ENCODE data around the gene SKI.

Gene SKI

DNA sequence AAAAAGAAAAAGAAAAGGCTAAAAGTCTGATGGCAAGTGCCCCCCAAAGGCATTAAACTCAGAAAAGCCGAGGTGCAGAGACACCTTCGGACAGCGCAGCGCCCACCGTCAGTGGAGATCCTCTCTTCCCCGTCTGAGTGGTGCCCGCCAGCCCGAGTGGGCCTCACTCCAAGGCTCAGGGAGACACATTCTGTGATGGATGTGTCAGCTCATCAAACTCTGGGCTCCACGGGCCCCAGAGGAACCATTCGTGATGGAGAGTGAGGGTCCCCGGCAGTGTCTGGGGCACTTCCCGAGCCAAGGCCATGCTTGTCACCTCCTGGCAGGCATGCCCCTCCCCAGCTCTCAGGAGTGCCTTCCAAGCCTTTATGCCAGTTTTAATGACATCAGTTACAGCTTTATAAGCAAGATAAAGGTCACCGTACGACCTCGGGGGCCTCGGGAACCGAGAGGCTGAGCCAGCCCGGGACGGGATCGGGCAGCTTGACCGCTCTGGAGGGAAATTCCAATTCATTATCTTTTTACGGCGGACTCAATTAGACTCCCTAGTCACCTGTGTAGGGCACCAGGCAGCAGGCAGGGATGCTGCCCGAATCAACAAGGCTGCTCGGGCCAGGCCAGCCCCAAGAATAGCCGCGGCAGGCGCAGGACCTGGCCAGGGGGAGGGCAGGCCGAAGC, 113.7 kb downstream of the SKI start:
- Histone ChIP-seq H3K27ac (replicated peaks; ENCODE audit: low read length) (no peak overlapping the region), H2BK120ac (ENCODE audit: low read depth, low read length) (peak overlapping the region; percentile 47), H3K9me3 (replicated peaks in 1 of 2; ENCODE audit: control insufficient read depth in 2 of 2, insufficient read depth in 1 of 2, low read depth in 1 of 2, low read length in 2 of 2) (no peaks in the 10 kb centered on the region), H3K4me1 (ENCODE audit: control insufficient read depth in 2 of 2, insufficient read depth in 1 of 2, low read depth in 1 of 2, low read length in 2 of 2) (peaks cover 1 to 2% of the 10 kb centered on the region in 2 donors), H3K27me3 (ENCODE audit: control insufficient read depth in 3 of 3, insufficient read depth in 3 of 3, low read depth in 1 of 3, low read length in 3 of 3) (no peaks in the 10 kb centered on the region), H2AK5ac (ENCODE audit: low read depth, low read length) (peak overlapping the region; percentile 24), H2BK15ac (ENCODE audit: low read length) (peak overlapping the region; percentile 91), H3K23ac (ENCODE audit: low read depth, low read length, poor library complexity) (no peak overlapping the region), H4K91ac (ENCODE audit: low read depth, low read length, poor library complexity) (no peak overlapping the region), H3K14ac (ENCODE audit: low read length) (no peak overlapping the region), H3K4me2 (ENCODE audit: insufficient read depth, low read length, poor library complexity, severe bottlenecking) (no peak overlapping the region), H3K4ac (ENCODE audit: low read length) (peak overlapping the region; percentile 66), H3K9ac (ENCODE audit: low read depth, low read length, poor library complexity) (no peak overlapping the region), H2AFZ (ENCODE audit: low read length) (no peak overlapping the region), H4K8ac (ENCODE audit: low read depth, low read length) (no peak overlapping the region), H2BK12ac (ENCODE audit: low read length) (peak overlapping the region; percentile 75), H3K18ac (ENCODE audit: low read length) (peak overlapping the region; percentile 71), H3K79me1 (ENCODE audit: low read depth, low read length) (no peaks in the 10 kb centered on the region), H3K4me3 (ENCODE audit: low read length in 2 of 2) (no peak overlapping the region), H3K36me3 (replicated peaks in 1 of 2; ENCODE audit: control insufficient read depth in 2 of 2, insufficient read depth in 2 of 2, low read length in 2 of 2) (no peaks in the 10 kb centered on the region), H2BK5ac (ENCODE audit: low read length) (no peak overlapping the region)
- no CpG with 5 or more reads among the region's 29 CpGs for WGBS, 2 donors (ENCODE audit: extremely low coverage in 2 of 2, insufficient read length in 2 of 2, insufficient replicate concordance in 1 of 2)
- DNase-seq (ENCODE audit: low spot score): no peak

DNA sequence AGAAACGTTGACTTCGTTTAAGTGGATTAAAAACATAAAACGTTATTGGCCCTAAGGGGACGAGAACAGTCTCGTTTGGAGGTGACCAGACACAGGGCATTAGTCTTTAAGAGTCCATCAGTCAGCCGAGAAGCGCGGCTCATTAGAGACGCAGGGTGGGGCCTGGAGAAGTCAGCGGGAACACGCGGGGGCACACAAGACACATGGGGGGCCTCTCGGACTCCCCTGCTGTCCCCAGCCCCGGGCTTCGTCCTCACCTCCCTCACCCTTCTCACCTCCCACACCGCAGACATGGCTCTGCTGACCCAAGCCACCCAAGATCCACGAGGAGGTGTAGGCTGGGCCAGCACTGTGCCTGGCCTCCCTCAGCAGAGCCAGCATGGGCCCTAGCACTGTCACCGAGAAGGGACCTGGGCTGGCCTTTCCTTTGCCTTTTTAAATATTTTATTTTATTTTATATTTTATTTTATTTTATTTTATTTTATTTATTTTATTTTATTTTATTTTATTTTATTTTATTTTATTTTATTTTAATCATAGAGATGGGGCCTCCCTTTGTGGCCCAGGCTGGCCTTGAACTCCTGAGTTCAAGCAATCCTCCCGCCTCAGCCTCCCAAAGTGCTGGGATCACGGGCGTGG, 114.4 kb downstream of the SKI start:
- Histone ChIP-seq H2BK5ac (ENCODE audit: low read length) (no peak overlapping the region), H2AK5ac (ENCODE audit: low read depth, low read length) (peak overlapping the region; percentile 76), H3K18ac (ENCODE audit: low read length) (peak overlapping the region; percentile 35), H3K4me3 (ENCODE audit: low read length in 2 of 2) (no peak overlapping the region), H4K91ac (ENCODE audit: low read depth, low read length, poor library complexity) (no peak overlapping the region), H3K36me3 (replicated peaks in 1 of 2; ENCODE audit: control insufficient read depth in 2 of 2, insufficient read depth in 2 of 2, low read length in 2 of 2) (no peaks in the 10 kb centered on the region), H3K4ac (ENCODE audit: low read length) (no peak overlapping the region), H3K79me1 (ENCODE audit: low read depth, low read length) (no peaks in the 10 kb centered on the region), H3K27ac (replicated peaks; ENCODE audit: low read length) (no peak overlapping the region), H3K27me3 (ENCODE audit: control insufficient read depth in 3 of 3, insufficient read depth in 3 of 3, low read depth in 1 of 3, low read length in 3 of 3) (no peaks in the 10 kb centered on the region), H3K9ac (ENCODE audit: low read depth, low read length, poor library complexity) (no peak overlapping the region), H3K14ac (ENCODE audit: low read length) (no peak overlapping the region), H3K4me1 (ENCODE audit: control insufficient read depth in 2 of 2, insufficient read depth in 1 of 2, low read depth in 1 of 2, low read length in 2 of 2) (peaks cover 1 to 2% of the 10 kb centered on the region in 2 donors), H3K23ac (ENCODE audit: low read depth, low read length, poor library complexity) (peak overlapping the region; percentile 43), H3K9me3 (replicated peaks in 1 of 2; ENCODE audit: control insufficient read depth in 2 of 2, insufficient read depth in 1 of 2, low read depth in 1 of 2, low read length in 2 of 2) (no peaks in the 10 kb centered on the region), H2BK120ac (ENCODE audit: low read depth, low read length) (no peak overlapping the region), H3K4me2 (ENCODE audit: insufficient read depth, low read length, poor library complexity, severe bottlenecking) (no peak overlapping the region), H4K8ac (ENCODE audit: low read depth, low read length) (no peak overlapping the region), H2BK12ac (ENCODE audit: low read length) (no peak overlapping the region), H2BK15ac (ENCODE audit: low read length) (peak overlapping the region; percentile 91), H2AFZ (ENCODE audit: low read length) (no peak overlapping the region)
- no CpG with 5 or more reads among the region's 21 CpGs for WGBS, 2 donors (ENCODE audit: extremely low coverage in 2 of 2, insufficient read length in 2 of 2, insufficient replicate concordance in 1 of 2)
- DNase-seq (ENCODE audit: low spot score): no peak

DNA sequence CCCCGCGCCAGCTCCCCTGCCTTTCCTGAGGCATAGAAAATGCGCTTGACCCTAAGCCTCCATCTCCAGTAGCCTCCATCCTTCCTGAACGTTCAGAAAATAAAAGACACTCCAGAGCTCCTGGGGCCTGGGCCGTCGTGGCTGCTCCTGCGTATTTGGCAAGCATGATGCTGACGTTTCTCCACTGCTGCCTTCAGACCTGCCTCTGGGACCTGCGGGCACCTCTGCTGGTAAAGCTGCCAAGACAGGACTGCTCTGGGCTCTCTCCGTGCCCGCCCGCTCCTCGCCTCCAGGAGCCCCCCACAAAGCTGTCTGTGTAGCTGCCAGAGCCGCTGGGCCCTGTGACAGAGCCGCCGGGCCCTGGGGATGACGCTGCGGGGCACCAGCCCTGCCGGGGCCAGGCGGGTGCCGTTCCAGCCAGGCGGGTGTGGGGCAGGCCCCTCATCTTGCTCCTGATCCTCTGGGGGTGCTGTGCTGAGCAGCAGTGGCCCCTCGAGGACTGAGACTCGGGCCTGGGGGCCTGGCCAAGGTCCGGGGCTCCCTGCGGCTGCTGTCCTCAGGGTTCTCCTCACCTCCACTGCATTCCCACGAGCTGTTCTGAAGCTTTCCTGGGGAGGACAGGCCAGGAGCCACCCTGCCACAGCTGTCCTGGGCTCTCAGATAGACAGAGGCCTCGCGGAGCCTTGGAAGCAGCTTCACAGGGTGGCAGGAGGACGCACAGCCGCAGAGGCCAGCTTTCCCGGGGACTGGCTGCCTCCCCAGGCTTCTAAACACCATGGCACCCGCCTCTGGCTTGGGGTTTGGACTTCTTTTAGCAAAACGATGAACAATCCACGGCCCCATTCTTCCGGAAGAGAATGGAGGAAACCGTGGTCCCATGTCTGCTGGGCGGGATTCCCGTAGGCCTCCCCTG, 115.2 kb downstream of the SKI start:
- Histone ChIP-seq H3K9me3 (replicated peaks in 1 of 2; ENCODE audit: control insufficient read depth in 2 of 2, insufficient read depth in 1 of 2, low read depth in 1 of 2, low read length in 2 of 2) (peaks cover 0 to 2% of the 10 kb centered on the region in 2 donors), H3K23ac (ENCODE audit: low read depth, low read length, poor library complexity) (peak overlapping the region; percentile 43), H3K4me1 (ENCODE audit: control insufficient read depth in 2 of 2, insufficient read depth in 1 of 2, low read depth in 1 of 2, low read length in 2 of 2) (peaks cover 0 to 3% of the 10 kb centered on the region in 2 donors), H2BK5ac (ENCODE audit: low read length) (no peak overlapping the region), H3K36me3 (replicated peaks in 1 of 2; ENCODE audit: control insufficient read depth in 2 of 2, insufficient read depth in 2 of 2, low read length in 2 of 2) (no peaks in the 10 kb centered on the region), H2BK12ac (ENCODE audit: low read length) (peak overlapping the region; percentile 94), H3K18ac (ENCODE audit: low read length) (peak overlapping the region; percentile 80), H2AFZ (ENCODE audit: low read length) (peak overlapping the region; percentile 29), H3K27me3 (ENCODE audit: control insufficient read depth in 3 of 3, insufficient read depth in 3 of 3, low read depth in 1 of 3, low read length in 3 of 3) (no peaks in the 10 kb centered on the region), H3K27ac (replicated peaks; ENCODE audit: low read length) (no peak overlapping the region), H3K14ac (ENCODE audit: low read length) (peak overlapping the region; percentile 71), H3K4me2 (ENCODE audit: insufficient read depth, low read length, poor library complexity, severe bottlenecking) (no peak overlapping the region), H2BK120ac (ENCODE audit: low read depth, low read length) (peak overlapping the region; percentile 9), H4K8ac (ENCODE audit: low read depth, low read length) (no peak overlapping the region), H4K91ac (ENCODE audit: low read depth, low read length, poor library complexity) (no peak overlapping the region), H2AK5ac (ENCODE audit: low read depth, low read length) (peak overlapping the region; percentile 76), H3K9ac (ENCODE audit: low read depth, low read length, poor library complexity) (no peak overlapping the region), H3K4ac (ENCODE audit: low read length) (no peak overlapping the region), H3K79me1 (ENCODE audit: low read depth, low read length) (no peaks in the 10 kb centered on the region), H3K4me3 (ENCODE audit: low read length in 2 of 2) (no peak overlapping the region), H2BK15ac (ENCODE audit: low read length) (peak overlapping the region; percentile 91)
- no peak for DNase-seq (ENCODE audit: low spot score)
- no CpG with 5 or more reads among the region's 39 CpGs for WGBS, 2 donors (ENCODE audit: extremely low coverage in 2 of 2, insufficient read length in 2 of 2, insufficient replicate concordance in 1 of 2)

All from neuronal stem cell (in vitro differentiated cells).